ENCODE data around the gene RFX6. TPM values are rescaled to one million over a fixed set of nuclear protein-coding genes. Genes with fewer than 3 reads are reported as not detected.

RFX6 gene
- total and polyA plus RNA-seq, 2 donors (not counting 1 experiment from before 2014, with no cell fraction given): not detected

- no peak overlapping the region for H2AFZ ChIP-seq (ENCODE audit: low read length)
- no peak overlapping the region for H3K9ac ChIP-seq (ENCODE audit: insufficient read depth, low read length)
- H3K9me3 ChIP-seq (ENCODE audit: control insufficient read depth, insufficient read depth, low read depth, low read length): no peaks in the 10 kb centered on the region
- no peaks in the 10 kb centered on the region for H4K20me1 ChIP-seq (ENCODE audit: control insufficient read depth, extremely low read depth, insufficient read depth, low read length)
- no peak overlapping the region for H3K27ac ChIP-seq (ENCODE audit: insufficient read depth, low read length)
- TF ChIP-seq CTCF (conservative IDR thresholded peaks at IDR 0.05 in 1 of 2, IDR thresholded peaks at IDR 0.05 in 1 of 2; ENCODE audit: low read depth in 1 of 2, low read length in 2 of 2) (no peak), EZH2 (IDR thresholded peaks at IDR 0.05; ENCODE audit: low read length, missing control alignments) (no peak)
- no peaks in the 10 kb centered on the region for H3K4me1 ChIP-seq (ENCODE audit: control insufficient read depth, extremely low read depth, insufficient read depth, low read length)
- peak in 1 of 2 donors; percentile 21 for DNase-seq (ENCODE audit: low read depth in 2 of 2)
- peaks cover 11% of the 10 kb centered on the region for H3K27me3 ChIP-seq (ENCODE audit: control insufficient read depth, insufficient read depth, low read length)
- no peaks in the 10 kb centered on the region for H3K79me2 ChIP-seq (ENCODE audit: control insufficient read depth, insufficient read depth, low read length)
- H3K4me2 ChIP-seq (ENCODE audit: extremely low read depth, insufficient read depth, low read length): no peak overlapping the region
- no peak overlapping the region for H3K4me3 ChIP-seq (replicated peaks in 1 of 4; ENCODE audit: control extremely low read depth in 1 of 4, insufficient read depth in 1 of 4, low read depth in 3 of 4, low read length in 4 of 4)
- H3K36me3 ChIP-seq (ENCODE audit: control insufficient read depth, insufficient read depth, low read length): no peaks in the 10 kb centered on the region
These were observed 4.2 kb downstream of the RFX6 start for GRCh38 chr6:116881236-116881635.

- no peaks in the 10 kb centered on the region for H3K36me3 ChIP-seq (ENCODE audit: control insufficient read depth, insufficient read depth, low read length)
- no peak overlapping the region for H3K27ac ChIP-seq (ENCODE audit: insufficient read depth, low read length)
- DNase-seq (ENCODE audit: low read depth in 2 of 2): no peak
- H3K9me3 ChIP-seq (ENCODE audit: control insufficient read depth, insufficient read depth, low read depth, low read length): no peaks in the 10 kb centered on the region
- H3K4me1 ChIP-seq (ENCODE audit: control insufficient read depth, extremely low read depth, insufficient read depth, low read length): no peaks in the 10 kb centered on the region
- H3K4me2 ChIP-seq (ENCODE audit: extremely low read depth, insufficient read depth, low read length): no peak overlapping the region
- H3K27me3 ChIP-seq (ENCODE audit: control insufficient read depth, insufficient read depth, low read length): no peaks in the 10 kb centered on the region
- H4K20me1 ChIP-seq (ENCODE audit: control insufficient read depth, extremely low read depth, insufficient read depth, low read length): no peaks in the 10 kb centered on the region
- TF ChIP-seq CTCF (conservative IDR thresholded peaks at IDR 0.05 in 1 of 2, IDR thresholded peaks at IDR 0.05 in 1 of 2; ENCODE audit: low read depth in 1 of 2, low read length in 2 of 2) (no peak), EZH2 (IDR thresholded peaks at IDR 0.05; ENCODE audit: low read length, missing control alignments) (no peak)
- no peak overlapping the region for H3K9ac ChIP-seq (ENCODE audit: insufficient read depth, low read length)
- no peak overlapping the region for H2AFZ ChIP-seq (ENCODE audit: low read length)
- no peaks in the 10 kb centered on the region for H3K79me2 ChIP-seq (ENCODE audit: control insufficient read depth, insufficient read depth, low read length)
- H3K4me3 ChIP-seq (replicated peaks in 1 of 4; ENCODE audit: control extremely low read depth in 1 of 4, insufficient read depth in 1 of 4, low read depth in 3 of 4, low read length in 4 of 4): no peak overlapping the region
These were observed 6.0 kb downstream of the RFX6 start for GRCh38 chr6:116883005-116883404.

- Histone ChIP-seq H3K27ac (ENCODE audit: insufficient read depth, low read length) (no peak overlapping the region), H3K9ac (ENCODE audit: insufficient read depth, low read length) (no peak overlapping the region), H3K4me2 (ENCODE audit: extremely low read depth, insufficient read depth, low read length) (no peak overlapping the region), H3K79me2 (ENCODE audit: control insufficient read depth, insufficient read depth, low read length) (no peaks in the 10 kb centered on the region), H3K4me3 (replicated peaks in 1 of 4; ENCODE audit: control extremely low read depth in 1 of 4, insufficient read depth in 1 of 4, low read depth in 3 of 4, low read length in 4 of 4) (no peak overlapping the region), H3K36me3 (ENCODE audit: control insufficient read depth, insufficient read depth, low read length) (no peaks in the 10 kb centered on the region), H3K27me3 (ENCODE audit: control insufficient read depth, insufficient read depth, low read length) (no peaks in the 10 kb centered on the region), H3K9me3 (ENCODE audit: control insufficient read depth, insufficient read depth, low read depth, low read length) (no peaks in the 10 kb centered on the region), H2AFZ (ENCODE audit: low read length) (no peak overlapping the region), H3K4me1 (ENCODE audit: control insufficient read depth, extremely low read depth, insufficient read depth, low read length) (no peaks in the 10 kb centered on the region), H4K20me1 (ENCODE audit: control insufficient read depth, extremely low read depth, insufficient read depth, low read length) (no peaks in the 10 kb centered on the region)
- no peak for DNase-seq (ENCODE audit: low read depth in 2 of 2)
- TF ChIP-seq CTCF (conservative IDR thresholded peaks at IDR 0.05 in 1 of 2, IDR thresholded peaks at IDR 0.05 in 1 of 2; ENCODE audit: low read depth in 1 of 2, low read length in 2 of 2) (no peak), EZH2 (IDR thresholded peaks at IDR 0.05; ENCODE audit: low read length, missing control alignments) (no peak)
These were observed 7.5 kb downstream of the RFX6 start for GRCh38 chr6:116884530-116884929.
